OCI-LY7 (cell line): Measurements from ENCODE around the gene SYN1. TPM values are rescaled to one million over a fixed set of nuclear protein-coding genes. Genes with fewer than 3 reads are reported as not detected.

Experiments
- BruUV-seq: library from RNA; stranded (reverse); fragments of 400-500 nt; replicated peaks from 2 replicates; lab custom pipeline; 2021; lab: Mats Ljungman, UMichigan
- CTCF ChIA-PET: fragments of 300-600 bp; sonication (Branson Sonifier 250); formaldehyde crosslinking; loops from one replicate; lab custom pipeline; 2022; ENCODE audit warnings: antibody characterized with exemption; ENCODE audit not compliant: unreplicated experiment; lab: Charles Lee
- POLR2A ChIA-PET: fragments of 300-600 bp; sonication (Branson Sonifier 250); formaldehyde crosslinking; loops from one replicate; lab custom pipeline; 2022; ENCODE audit warnings: antibody characterized with exemption; lab: Charles Lee
- DNase-seq: peaks from one replicate; pipeline ENCODE4 v3.0.0-alpha.2; 2015; ENCODE audit warnings: low spot score
- H2AFZ ChIP-seq: fragments of 200-600 bp; sonication (generic), shearing (Covaris generic); 2 replicates; pipeline ENCODE4 v1.6.1; 2014; ENCODE audit warnings: mild to moderate bottlenecking, antibody characterized with exemption, low read length, moderate library complexity
- H3K27ac ChIP-seq: fragments of 200-600 bp; sonication (generic); 2 replicates; pipeline ENCODE4 v1.5.1; 2014; ENCODE audit warnings: mixed run types, low read depth, mild to moderate bottlenecking, moderate library complexity, low read length, inconsistent platforms; ENCODE audit not compliant: poor library complexity, severe bottlenecking
- H3K36me3 ChIP-seq: fragments of 200-600 bp; sonication (generic); 2 replicates; pipeline ENCODE4 v1.6.1; 2014; ENCODE audit warnings: mild to moderate bottlenecking, antibody characterized with exemption, low read length, moderate library complexity, mixed read lengths; ENCODE audit not compliant: insufficient read depth
- H3K4me1 ChIP-seq: fragments of 200-600 bp; sonication (generic); 2 replicates; pipeline ENCODE4 v1.5.1; 2014; ENCODE audit warnings: mild to moderate bottlenecking, low read length; ENCODE audit not compliant: insufficient read depth, poor library complexity, severe bottlenecking
- H3K4me2 ChIP-seq: fragments of 200-600 bp; sonication (generic); 2 replicates; pipeline ENCODE4 v1.6.1; 2014; ENCODE audit warnings: mild to moderate bottlenecking, low read length
- H3K4me3 ChIP-seq: fragments of 200-600 bp; sonication (generic); 2 replicates; pipeline ENCODE4 v1.5.1; 2014; ENCODE audit warnings: mild to moderate bottlenecking, low read depth, low read length; ENCODE audit not compliant: poor library complexity, severe bottlenecking
- H3K79me2 ChIP-seq: fragments of 200-600 bp; sonication (generic); 2 replicates; pipeline ENCODE4 v1.6.1; 2016; ENCODE audit warnings: low read depth, mild to moderate bottlenecking, low read length, moderate library complexity, mixed read lengths; ENCODE audit not compliant: insufficient read depth
- H3K9me2 ChIP-seq: fragments of 200-600 bp; sonication (generic); 2 replicates; pipeline ENCODE4 v1.6.1; 2016; ENCODE audit warnings: mild to moderate bottlenecking, low read length, mixed read lengths; ENCODE audit not compliant: insufficient read depth
- H3K9me3 ChIP-seq: fragments of 200-600 bp; sonication (generic); 2 replicates; pipeline ENCODE4 v1.6.1; 2014; ENCODE audit warnings: mild to moderate bottlenecking, mixed run types, low read length, mixed read lengths
- H4K20me1 ChIP-seq: fragments of 200-600 bp; sonication (generic); 2 replicates; pipeline ENCODE4 v1.6.1; 2014; ENCODE audit warnings: mild to moderate bottlenecking, antibody characterized with exemption, low read length, moderate library complexity, mixed read lengths; ENCODE audit not compliant: insufficient read depth
- EZH2phosphoT487 ChIP-seq: fragments of 200-600 bp; sonication (generic); IDR thresholded peaks from 2 replicates; pipeline ENCODE4 v1.6.1; 2018; ENCODE audit warnings: low read depth, borderline replicate concordance, mild to moderate bottlenecking, mixed run types, antibody characterized with exemption, low read length, moderate library complexity, mixed read lengths
- intact Hi-C: fragments of 100-400 bp; cut with micrococcal nuclease; formaldehyde crosslinking; loops from one replicate; pipeline ENCODE4 v1.10.0; 2022; ENCODE audit not compliant: unreplicated experiment
- total RNA-seq, 2 experiments: library from RNA; depleted of rRNA in 1 of 2; stranded (reverse); fragments of >200 nt in 1 of 2; shearing (Covaris generic) in 1 of 2; gene quantifications; 2 replicates each; pipeline ENCODE4 v1.2.3, GENCODE V29; 2014 to 2022
- TF ChIP-seq, protein P1 (sequence below): fragments of 200-600 bp; sonication (generic); conservative IDR thresholded peaks from 2 replicates; pipeline ENCODE4 v1.5.1; 2014; ENCODE audit warnings: mild to moderate bottlenecking, antibody characterized with exemption, low read length, moderate library complexity, mixed read lengths

Gene SYN1
- total RNA-seq, 2 experiments from 2014 or later, result not detected

DNA sequence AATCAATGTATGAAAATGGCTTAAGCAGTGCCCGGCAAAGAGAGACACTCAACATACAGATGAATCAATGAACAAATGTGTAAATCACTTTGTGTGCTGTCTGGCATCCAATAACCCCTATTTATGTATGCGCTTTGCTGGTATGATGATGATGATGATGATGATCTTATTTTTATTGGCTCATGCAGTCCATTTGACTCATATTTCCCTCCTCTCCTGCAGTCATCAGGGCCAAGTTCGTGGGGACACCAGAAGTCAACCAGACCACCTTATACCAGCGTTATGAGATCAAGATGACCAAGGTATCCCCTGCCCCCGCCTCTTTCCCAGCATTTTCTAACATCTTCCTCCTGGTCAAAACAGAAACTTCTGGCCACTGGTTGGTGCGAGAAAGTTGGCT lies 34.9 kb downstream of the SYN1 start:
- no peak overlapping the region for H3K4me3 ChIP-seq
- ChIA-PET POLR2A (no interaction called here), CTCF (no interaction called here)
- DNase-seq, result no peak
- H4K20me1 ChIP-seq, result no peaks in the 10 kb centered on the region
- intact Hi-C loops, result loop anchor here (1.0 kb wide), 1 partner anchor 45 kb away; the partner anchor contains the start of gene CFP
- no peaks in the 10 kb centered on the region for H3K9me2 ChIP-seq
- no TSS peak for BruUV-seq
- H3K4me1 ChIP-seq, result no peaks in the 10 kb centered on the region
- H2AFZ ChIP-seq, result no peak overlapping the region
- no peaks in the 10 kb centered on the region for H3K79me2 ChIP-seq
- TF ChIP-seq, protein P1, sequence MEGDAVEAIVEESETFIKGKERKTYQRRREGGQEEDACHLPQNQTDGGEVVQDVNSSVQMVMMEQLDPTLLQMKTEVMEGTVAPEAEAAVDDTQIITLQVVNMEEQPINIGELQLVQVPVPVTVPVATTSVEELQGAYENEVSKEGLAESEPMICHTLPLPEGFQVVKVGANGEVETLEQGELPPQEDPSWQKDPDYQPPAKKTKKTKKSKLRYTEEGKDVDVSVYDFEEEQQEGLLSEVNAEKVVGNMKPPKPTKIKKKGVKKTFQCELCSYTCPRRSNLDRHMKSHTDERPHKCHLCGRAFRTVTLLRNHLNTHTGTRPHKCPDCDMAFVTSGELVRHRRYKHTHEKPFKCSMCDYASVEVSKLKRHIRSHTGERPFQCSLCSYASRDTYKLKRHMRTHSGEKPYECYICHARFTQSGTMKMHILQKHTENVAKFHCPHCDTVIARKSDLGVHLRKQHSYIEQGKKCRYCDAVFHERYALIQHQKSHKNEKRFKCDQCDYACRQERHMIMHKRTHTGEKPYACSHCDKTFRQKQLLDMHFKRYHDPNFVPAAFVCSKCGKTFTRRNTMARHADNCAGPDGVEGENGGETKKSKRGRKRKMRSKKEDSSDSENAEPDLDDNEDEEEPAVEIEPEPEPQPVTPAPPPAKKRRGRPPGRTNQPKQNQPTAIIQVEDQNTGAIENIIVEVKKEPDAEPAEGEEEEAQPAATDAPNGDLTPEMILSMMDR, result no peak
- TF ChIP-seq EZH2phosphoT487, result no peak
- H3K4me2 ChIP-seq, result no peak overlapping the region
- no peaks in the 10 kb centered on the region for H3K36me3 ChIP-seq
- H3K27ac ChIP-seq, result no peak overlapping the region
- H3K9me3 ChIP-seq, result no peaks in the 10 kb centered on the region

DNA sequence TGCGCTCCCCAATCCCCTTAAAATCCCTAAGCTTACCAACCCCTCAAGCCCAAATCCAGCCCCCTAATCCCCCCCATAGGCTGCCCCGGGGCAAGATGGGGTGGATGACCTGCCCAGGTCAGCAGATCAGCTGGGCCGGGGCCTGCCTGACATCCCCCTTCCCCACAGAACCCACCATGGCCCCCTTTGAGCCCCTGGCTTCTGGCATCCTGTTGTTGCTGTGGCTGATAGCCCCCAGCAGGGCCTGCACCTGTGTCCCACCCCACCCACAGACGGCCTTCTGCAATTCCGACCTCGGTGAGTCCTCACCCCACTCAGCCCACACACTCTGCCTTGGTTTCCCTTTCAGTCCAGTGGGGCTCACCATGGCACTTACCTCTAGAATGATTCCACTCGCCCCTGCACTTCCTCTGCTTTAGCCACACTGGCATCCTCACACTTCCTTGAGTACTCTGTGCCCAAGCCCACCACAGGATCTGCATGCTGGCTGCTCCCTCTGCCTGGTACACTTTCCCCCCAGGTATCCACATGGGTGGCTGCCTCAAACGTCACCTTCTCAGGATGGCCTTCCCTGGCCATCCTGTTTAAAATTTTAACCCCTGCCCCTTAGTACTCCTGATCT lies 36.3 kb downstream of the SYN1 start:
- no TSS peak for BruUV-seq
- H3K4me2 ChIP-seq, result no peak overlapping the region
- no peak overlapping the region for H3K27ac ChIP-seq
- H4K20me1 ChIP-seq, result no peaks in the 10 kb centered on the region
- no peaks in the 10 kb centered on the region for H3K4me1 ChIP-seq
- intact Hi-C loops, result no loop called here
- H3K9me3 ChIP-seq, result no peaks in the 10 kb centered on the region
- no peak for DNase-seq
- ChIA-PET POLR2A (no interaction called here), CTCF (interaction anchor here (0.6 kb wide), 1 partner anchor 9 kb away, joined by 4 read pairs; no protein-coding TSS in a partner anchor)
- no peak for TF ChIP-seq EZH2phosphoT487
- TF ChIP-seq, protein P1, result no peak
- H3K9me2 ChIP-seq, result no peaks in the 10 kb centered on the region
- no peak overlapping the region for H3K4me3 ChIP-seq
- no peaks in the 10 kb centered on the region for H3K36me3 ChIP-seq
- H2AFZ ChIP-seq, result no peak overlapping the region
- H3K79me2 ChIP-seq, result no peaks in the 10 kb centered on the region
